DND-41 (cell line): ENCODE data around the gene RPP25L.

Source experiments
- ATAC-seq: fragments of 200-7000 bp; cut with Tn5 transposase; 3 replicates; pipeline ENCODE4 v1.9.1; 2021; ENCODE audit warnings: low read depth; ENCODE audit not compliant: insufficient read depth
- DNase-seq: peaks from one replicate; pipeline ENCODE4 v3.0.0-alpha.2; 2020
- H2AFZ ChIP-seq: 2 replicates; pipeline ENCODE4 v1.6.0; 2012; ENCODE audit warnings: low read depth, low read length
- H3K27ac ChIP-seq: 2 replicates; pipeline ENCODE4 v1.5.1; 2012; ENCODE audit warnings: low read length, inconsistent platforms
- H3K27me3 ChIP-seq: fragments of 200-600 bp; sonication (generic); 2 replicates; pipeline ENCODE4 v1.6.0; 2012; ENCODE audit warnings: low read length, mild to moderate bottlenecking, inconsistent platforms; ENCODE audit not compliant: insufficient read depth, poor library complexity
- H3K36me3 ChIP-seq: 2 replicates; pipeline ENCODE4 v1.5.1; 2012; ENCODE audit warnings: low read length, inconsistent platforms; ENCODE audit not compliant: insufficient read depth
- H3K4me1 ChIP-seq: 2 replicates; pipeline ENCODE4 v1.5.1; 2012; ENCODE audit warnings: mild to moderate bottlenecking, low read length; ENCODE audit not compliant: insufficient read depth
- H3K4me2 ChIP-seq: 2 replicates; pipeline ENCODE4 v1.6.0; 2012; ENCODE audit warnings: mild to moderate bottlenecking, moderate library complexity, low read length, inconsistent platforms; ENCODE audit not compliant: insufficient read depth
- H3K4me3 ChIP-seq, 2 experiments: fragments of 200-600 bp in 1 of 2; shearing (Covaris generic) in 1 of 2; 2 replicates each; pipeline ENCODE4 v1.5.1; 2012 to 2016; ENCODE audit warnings: inconsistent platforms in 2 of 2, low read length in 2 of 2, mild to moderate bottlenecking in 2 of 2, low read depth in 1 of 2, moderate library complexity in 1 of 2
- H3K79me2 ChIP-seq: 2 replicates; pipeline ENCODE4 v1.6.0; 2012; ENCODE audit warnings: low read length, inconsistent platforms; ENCODE audit not compliant: insufficient read depth
- H3K9ac ChIP-seq: 2 replicates; pipeline ENCODE4 v1.6.0; 2012; ENCODE audit warnings: low read depth, mild to moderate bottlenecking, inconsistent platforms, low read length, moderate library complexity
- H3K9me3 ChIP-seq: 2 replicates; pipeline ENCODE4 v1.5.1; 2012; ENCODE audit warnings: low read length, moderate library complexity, mild to moderate bottlenecking, inconsistent platforms; ENCODE audit not compliant: insufficient read depth, severe bottlenecking
- H4K20me1 ChIP-seq: 2 replicates; pipeline ENCODE4 v1.6.0; 2012; ENCODE audit warnings: low read length; ENCODE audit not compliant: insufficient read depth
- CTCF ChIP-seq: IDR thresholded peaks from 2 replicates; pipeline ENCODE4 v1.5.1; 2012; ENCODE audit warnings: borderline replicate concordance, low read length, moderate library complexity, mild to moderate bottlenecking; ENCODE audit not compliant: poor library complexity, severe bottlenecking; ENCODE audit errors: extremely low read depth
- EZH2 ChIP-seq: IDR thresholded peaks from 3 replicates; pipeline ENCODE4 v1.6.1; 2012; ENCODE audit warnings: borderline replicate concordance, low read depth, mild to moderate bottlenecking, moderate library complexity, low read length, inconsistent platforms; ENCODE audit not compliant: severe bottlenecking

The RPP25L gene

GRCh38 chr9:34562135-34562745 lies 49.7 kb downstream of the RPP25L start:
- TF ChIP-seq CTCF, result peak; percentile 68
- TF ChIP-seq EZH2, result no peak
- peak; percentile 12 for DNase-seq
- H3K27ac ChIP-seq, result no peak overlapping the region
- H3K4me2 ChIP-seq, result no peak overlapping the region
- H4K20me1 ChIP-seq, result no peaks in the 10 kb centered on the region
- no peaks in the 10 kb centered on the region for H3K27me3 ChIP-seq
- no peaks in the 10 kb centered on the region for H3K4me1 ChIP-seq
- ATAC-seq, result no peak
- no peak overlapping the region for H3K4me3 ChIP-seq
- peaks cover 4% of the 10 kb centered on the region for H3K9me3 ChIP-seq
- H3K9ac ChIP-seq, result no peak overlapping the region
- H3K79me2 ChIP-seq, result no peaks in the 10 kb centered on the region
- H2AFZ ChIP-seq, result no peak overlapping the region
- H3K36me3 ChIP-seq, result no peaks in the 10 kb centered on the region

DNA sequence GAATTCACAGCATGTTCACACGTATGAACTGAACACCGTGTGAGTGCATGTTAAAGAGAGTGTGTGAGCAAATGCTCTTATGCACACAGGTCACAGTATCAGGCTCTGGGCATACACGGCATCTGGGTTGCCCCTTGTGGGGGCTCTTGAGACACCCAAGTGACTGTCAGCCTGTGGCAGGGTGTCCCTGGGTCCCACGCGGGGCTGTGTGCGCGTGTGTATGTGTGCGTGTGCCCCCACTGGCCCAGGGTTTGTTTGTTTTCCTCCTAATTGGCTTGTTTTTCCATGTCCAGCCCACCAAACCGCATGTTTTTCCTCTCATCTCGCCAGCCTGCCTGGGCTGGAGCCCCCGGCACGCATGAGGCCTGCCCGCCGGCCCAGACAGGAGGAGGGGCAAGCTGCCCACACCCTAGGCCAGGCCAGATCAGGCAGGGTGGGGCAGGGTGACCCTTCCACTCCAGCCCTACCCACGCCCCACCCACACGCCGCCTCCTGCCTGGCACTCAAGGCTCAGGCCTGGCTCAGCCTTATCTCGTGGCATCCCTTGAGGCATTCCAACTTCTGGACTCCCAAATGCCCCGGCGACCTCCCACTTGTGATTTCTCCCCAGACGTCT lies 51.2 kb downstream of the RPP25L start:
- H3K36me3 ChIP-seq, result no peaks in the 10 kb centered on the region
- no peak for TF ChIP-seq EZH2
- TF ChIP-seq CTCF, result no peak
- H3K27me3 ChIP-seq, result no peaks in the 10 kb centered on the region
- DNase-seq (no peak), ATAC-seq (no peak)
- no peaks in the 10 kb centered on the region for H3K79me2 ChIP-seq
- no peak overlapping the region for H2AFZ ChIP-seq
- peaks cover 4% of the 10 kb centered on the region for H3K9me3 ChIP-seq
- no peak overlapping the region for H3K9ac ChIP-seq
- no peak overlapping the region for H3K4me2 ChIP-seq
- no peak overlapping the region for H3K4me3 ChIP-seq
- no peak overlapping the region for H3K27ac ChIP-seq
- H4K20me1 ChIP-seq, result no peaks in the 10 kb centered on the region
- H3K4me1 ChIP-seq, result no peaks in the 10 kb centered on the region
